Measurements from ENCODE around the gene KRT84. TPM values are rescaled to one million over a fixed set of nuclear protein-coding genes. Genes with fewer than 3 reads are reported as not detected.
"Not testable (repeated sequence)": the region's sequence is repeated elsewhere in the genome, so short reads cannot be mapped to it uniquely, and the experiment has no call there.

Gene KRT84
- total RNA-seq, 1 experiment from 2014 or later, result not detected

DNA sequence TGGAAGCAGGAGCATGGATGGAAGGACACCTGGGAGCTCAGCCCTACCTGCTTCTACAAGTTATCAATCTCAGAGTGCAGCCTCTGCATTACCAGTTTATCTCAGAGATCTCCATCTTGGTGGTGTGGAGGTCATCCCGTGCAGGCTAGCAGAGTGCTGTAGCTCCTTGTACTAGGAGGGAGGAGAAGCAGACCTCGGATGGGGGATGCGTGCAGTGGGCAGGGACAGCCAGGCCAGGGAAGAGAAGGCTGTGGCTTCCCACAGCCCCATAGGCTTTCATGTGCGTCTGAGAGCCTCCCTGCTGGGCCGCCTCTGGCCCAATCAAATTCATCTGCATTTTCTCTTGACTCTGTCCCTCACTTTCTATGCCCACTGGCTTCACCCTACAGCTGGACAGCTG, 29.5 kb upstream of the KRT84 start:
- in situ Hi-C loops (cut with HindIII; ENCODE audit: low sequenced_read_pairs), result no loop called here
- DNase-seq (ENCODE audit: low spot score), result no peak

DNA sequence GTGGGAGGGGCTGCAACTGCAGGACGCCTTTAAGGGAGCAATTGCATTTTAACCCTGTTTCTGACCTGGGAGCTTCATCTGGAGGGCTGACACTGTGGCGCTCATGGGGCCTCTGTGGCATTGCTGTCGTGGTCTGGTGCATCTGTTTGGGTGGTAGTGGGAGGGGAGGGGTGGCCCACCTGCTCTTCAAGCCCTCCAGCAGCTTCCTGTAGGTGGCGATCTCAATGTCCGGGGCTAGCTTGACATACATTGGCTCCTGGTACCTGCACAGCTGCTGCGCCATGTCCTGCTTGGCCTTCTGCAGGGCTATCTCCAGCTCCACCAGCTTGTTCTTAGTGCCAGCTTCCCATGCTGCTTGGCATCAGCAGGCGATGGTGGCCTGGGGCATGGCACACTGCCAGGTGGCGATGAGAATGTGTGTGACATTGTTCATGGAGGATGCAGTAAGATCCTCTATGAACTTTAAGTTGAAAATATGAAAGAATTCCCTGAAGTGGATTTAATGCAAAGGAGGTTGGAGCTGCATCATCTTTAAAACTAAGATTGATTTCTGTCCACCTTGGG, 28.4 kb upstream of the KRT84 start:
- in situ Hi-C loops (cut with HindIII; ENCODE audit: low sequenced_read_pairs), result no loop called here
- no peak for DNase-seq (ENCODE audit: low spot score)

DNA sequence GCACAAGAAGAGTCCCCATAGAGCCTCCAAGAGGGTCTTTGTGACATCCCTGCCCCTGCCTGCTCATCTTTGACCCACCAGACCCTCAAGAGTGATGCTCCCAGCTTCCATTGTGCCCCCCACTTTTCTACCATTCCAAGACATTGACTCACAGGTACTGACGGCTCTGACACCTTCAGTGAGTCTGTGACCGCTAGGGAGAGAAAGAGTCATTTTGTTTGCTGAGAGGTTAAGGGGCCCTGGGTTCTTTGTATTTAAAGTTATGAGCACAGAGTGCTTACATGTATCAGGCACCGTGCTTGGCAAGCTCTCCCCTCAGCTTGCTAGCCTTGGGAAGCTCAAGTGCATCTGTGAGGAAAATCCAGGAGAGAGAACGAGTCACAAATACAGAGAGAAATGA, 27.8 kb upstream of the KRT84 start:
- DNase-seq (ENCODE audit: low spot score), result no peak
- in situ Hi-C loops (cut with HindIII; ENCODE audit: low sequenced_read_pairs), result no loop called here

DNA sequence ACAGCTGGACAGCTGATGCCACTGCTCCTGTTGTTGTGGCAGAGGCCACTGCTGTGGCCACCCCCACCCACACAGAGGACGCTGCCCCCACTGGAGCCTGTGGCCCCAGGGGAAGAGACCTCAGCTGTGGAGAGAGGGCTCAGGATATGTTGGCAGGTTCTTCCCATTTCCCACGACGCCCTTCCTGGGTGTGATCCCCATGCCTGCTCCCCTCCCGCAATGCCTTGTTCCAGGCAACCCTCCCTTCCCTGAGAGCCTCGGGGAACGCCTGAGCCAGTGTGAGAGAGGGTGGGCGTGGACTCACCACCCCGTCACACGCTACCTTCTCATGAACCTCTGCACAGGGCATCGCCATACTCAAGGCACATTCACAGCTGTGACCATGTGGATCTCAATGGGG, 26.4 kb upstream of the KRT84 start:
- no peak for DNase-seq (ENCODE audit: low spot score)
- in situ Hi-C loops (cut with HindIII; ENCODE audit: low sequenced_read_pairs), result no loop called here

DNA sequence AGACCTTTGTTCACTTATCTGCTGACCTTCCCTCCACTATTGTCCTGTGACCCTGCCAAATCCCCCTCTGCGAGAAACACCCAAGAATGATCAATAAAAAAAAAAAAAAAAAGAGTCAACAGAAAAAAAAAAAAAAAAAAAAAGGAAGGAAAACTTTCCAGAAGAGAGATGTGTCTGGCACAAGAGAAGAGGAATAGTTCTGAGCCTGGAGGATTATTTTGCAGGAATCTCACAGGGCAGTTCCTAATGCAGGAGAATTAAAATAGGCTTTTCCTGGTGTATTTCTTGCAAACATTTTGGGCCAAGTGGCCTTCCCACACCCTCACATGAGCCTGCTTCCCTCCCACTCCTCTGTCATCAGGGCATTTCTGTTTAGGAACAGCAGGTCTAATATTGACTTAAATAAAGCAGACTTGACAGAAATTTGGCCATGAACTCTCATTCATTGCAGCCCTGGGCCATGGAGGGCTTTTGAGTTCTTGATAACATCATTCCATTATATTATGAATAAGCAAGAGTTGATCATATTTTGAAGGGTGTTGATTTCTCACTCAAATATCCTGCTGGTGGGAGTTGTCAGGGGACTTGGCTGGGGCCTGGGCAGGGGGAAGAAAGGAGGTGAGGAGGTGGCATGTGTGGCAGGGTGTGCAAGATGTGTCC, 25.3 kb upstream of the KRT84 start:
- in situ Hi-C loops (cut with HindIII; ENCODE audit: low sequenced_read_pairs); DNase-seq (ENCODE audit: low spot score): not testable (repeated sequence)

DNA sequence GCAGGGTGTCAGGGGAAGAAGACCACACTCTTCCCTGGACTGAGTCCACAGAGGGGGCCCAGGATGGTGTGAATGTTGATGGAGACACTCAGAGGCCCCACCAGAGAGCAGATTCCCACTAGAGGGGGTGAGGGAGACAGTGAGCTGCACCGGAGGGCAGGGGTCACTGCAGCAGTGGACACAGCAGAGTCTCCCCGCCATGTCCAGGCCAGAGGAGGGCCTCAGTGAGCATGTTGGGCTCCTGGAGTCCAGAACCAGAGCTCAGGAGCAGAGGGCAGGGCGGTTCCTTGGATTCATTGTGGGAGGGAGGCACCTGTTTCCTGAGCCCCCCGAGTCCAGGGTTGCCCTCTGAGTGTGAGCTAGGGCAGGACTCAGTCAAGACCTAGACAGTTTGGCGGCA, 22.5 kb upstream of the KRT84 start:
- in situ Hi-C loops (cut with HindIII; ENCODE audit: low sequenced_read_pairs), result no loop called here
- no peak for DNase-seq (ENCODE audit: low spot score)

DNA sequence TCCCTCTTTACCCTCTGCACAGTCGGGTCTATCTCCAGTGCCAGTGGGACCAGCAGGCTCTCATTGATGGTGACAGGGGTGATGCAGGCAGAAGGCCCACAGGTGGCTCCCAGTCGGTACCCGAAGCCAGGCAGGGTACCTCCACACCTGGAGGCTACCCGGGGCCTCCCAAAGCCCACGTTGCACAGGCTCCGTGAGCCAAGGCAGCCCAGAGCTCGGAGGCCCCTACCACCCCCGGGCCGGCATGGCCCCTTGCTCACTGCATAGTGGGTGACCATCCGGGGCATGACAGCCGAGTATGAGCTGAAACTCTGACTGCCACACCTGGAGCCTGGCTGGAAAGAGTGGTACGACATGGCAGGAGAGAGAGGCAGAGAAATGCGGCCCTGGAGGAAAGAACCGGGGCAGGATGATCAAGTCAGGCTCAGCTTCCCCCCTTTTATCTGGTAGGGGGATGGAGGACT, 20.5 kb upstream of the KRT84 start, which contains the start of gene KRT82:
Gene KRT82, minus strand, starts transcription at position 414 of the 464 bp plus-strand sequence. Its CDS starts 58 bp downstream, at position 356.
- DNase-seq (ENCODE audit: low spot score), result no peak
- in situ Hi-C loops (cut with HindIII; ENCODE audit: low sequenced_read_pairs), result no loop called here

DNA sequence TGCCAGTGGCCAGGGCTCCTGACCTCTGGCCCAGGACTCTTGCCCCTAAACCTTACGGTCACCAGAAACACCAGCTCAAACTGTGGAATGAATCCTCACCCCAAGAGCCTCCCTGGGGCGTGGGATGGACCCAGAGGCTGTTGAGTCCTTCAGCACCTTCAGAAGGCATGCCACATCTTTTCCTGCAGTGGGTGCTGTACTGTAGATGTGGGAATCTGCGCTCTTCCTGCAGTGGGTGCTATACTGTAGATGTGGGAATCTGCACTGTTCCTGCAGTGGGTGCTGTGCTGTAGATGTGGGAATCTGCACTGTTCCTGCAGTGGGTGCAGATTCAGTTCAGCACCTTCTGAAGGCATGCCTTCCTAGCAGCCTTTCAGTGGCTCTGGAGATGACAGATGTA, 19.5 kb upstream of the KRT84 start:
- DNase-seq (ENCODE audit: low spot score), result no peak
- in situ Hi-C loops (cut with HindIII; ENCODE audit: low sequenced_read_pairs), result no loop called here

DNA sequence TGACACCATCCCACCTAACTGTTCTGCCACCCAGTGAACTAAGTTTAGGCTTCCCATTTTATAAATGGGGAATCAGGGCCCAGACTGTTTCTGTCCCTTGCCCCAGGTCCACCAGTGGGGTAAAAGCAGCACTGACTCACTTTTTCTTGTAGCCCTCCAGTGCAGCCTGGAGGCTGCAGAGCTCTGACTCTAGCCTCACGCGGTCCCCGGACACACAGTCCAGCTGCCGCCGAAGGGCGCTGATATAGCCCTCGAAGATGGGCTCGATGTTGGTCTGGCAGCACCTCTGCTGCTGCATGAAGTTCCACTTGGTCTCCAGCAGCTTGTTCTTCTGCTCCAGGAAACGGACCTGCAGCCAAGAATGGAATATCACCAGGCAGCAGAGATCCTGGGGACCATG, 18.1 kb upstream of the KRT84 start:
- DNase-seq (ENCODE audit: low spot score), result no peak
- in situ Hi-C loops (cut with HindIII; ENCODE audit: low sequenced_read_pairs), result no loop called here

DNA sequence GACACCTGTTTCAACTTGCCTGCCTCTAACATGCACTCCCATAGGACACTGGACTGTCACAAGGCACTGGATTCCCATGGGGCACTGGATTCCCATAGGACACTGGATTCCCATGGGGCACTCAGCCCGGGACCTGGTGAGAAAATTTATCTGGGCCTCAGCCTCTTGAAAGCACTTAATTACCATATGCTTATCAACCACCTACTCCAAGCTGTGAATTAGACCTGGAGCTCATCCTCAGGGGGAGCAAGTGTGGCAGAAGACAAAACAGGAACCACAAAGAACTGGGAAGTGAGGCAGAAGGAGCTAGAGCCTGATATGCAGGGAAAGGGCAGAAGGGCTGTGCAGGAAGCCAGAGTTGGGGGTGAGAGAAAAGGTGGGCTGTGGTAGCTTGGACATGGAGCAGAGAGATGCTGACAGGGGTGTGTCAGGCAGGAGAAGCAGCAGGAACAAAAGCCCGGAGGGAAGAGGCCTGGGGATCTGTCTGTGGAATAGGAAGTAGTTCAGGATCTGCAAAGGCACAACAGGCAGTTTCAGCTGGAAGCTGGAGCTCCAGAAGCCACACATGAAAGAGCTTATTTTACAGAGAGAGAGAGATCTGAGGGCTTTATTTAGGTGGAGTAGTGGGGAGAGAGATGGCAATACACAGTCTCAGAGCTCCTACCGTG, 17.6 kb upstream of the KRT84 start:
- in situ Hi-C loops (cut with HindIII; ENCODE audit: low sequenced_read_pairs), result no loop called here
- no peak for DNase-seq (ENCODE audit: low spot score)

DNA sequence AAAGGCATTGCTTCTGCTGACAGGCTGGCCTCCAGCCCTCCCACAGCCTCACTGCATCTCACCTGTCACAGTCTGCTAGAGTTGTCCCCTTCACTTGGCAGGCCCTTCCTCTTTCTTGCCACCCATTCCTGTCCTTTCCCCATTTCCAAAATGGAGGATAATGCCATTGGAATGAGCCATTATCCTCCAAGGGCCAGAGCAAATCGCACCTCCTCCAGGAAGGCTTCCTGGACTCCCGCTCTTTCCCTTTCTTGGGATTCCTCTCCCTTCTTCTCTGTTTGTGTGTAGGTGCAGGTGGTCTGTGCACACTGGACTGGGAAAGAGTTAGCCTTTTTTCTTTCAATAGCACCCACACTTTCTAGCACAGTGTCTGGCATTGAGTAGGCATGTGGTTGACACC, 16.9 kb upstream of the KRT84 start:
- DNase-seq (ENCODE audit: low spot score), result no peak
- in situ Hi-C loops (cut with HindIII; ENCODE audit: low sequenced_read_pairs), result no loop called here

DNA sequence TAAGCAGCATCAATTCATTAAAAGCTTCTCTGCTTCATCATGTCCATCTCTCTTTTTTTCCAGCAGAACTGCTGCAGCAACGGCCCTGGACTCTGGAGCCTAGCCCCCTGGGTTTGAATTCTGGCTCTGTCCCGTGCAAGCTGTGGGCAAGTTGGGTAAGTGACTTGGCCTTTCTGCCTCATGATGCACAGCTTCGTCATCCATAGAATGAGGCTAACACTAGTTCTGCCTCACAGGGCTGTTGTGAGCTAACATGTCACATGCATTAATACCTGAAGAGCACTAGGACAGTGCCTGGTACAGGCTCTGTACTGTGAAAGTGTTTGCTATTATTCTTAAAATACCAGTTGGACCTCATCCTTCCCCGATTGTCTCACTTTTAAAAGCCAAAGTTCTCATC, 16.5 kb upstream of the KRT84 start:
- in situ Hi-C loops (cut with HindIII; ENCODE audit: low sequenced_read_pairs), result no loop called here
- no peak for DNase-seq (ENCODE audit: low spot score)

DNA sequence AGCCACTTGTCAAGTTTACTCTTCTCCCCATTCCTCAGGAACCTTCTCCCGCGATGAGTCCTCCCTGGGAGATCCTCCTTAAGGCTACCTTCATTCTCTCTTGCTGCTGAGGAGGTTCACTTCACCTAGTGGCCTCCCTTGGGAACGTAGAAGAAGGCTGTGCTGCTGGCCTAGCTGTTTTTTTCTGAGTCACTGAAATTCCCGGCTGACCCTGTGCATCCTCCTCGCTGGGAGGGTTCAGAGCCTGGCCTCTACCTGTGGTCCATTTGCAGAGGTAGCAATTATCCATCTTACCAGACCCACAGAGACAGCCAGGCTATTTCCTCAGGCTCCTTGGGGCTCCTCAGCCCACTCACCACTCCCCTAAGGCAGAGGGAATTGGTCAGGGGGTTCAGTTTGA, 16.1 kb upstream of the KRT84 start:
- in situ Hi-C loops (cut with HindIII; ENCODE audit: low sequenced_read_pairs), result no loop called here
- no peak for DNase-seq (ENCODE audit: low spot score)

DNA sequence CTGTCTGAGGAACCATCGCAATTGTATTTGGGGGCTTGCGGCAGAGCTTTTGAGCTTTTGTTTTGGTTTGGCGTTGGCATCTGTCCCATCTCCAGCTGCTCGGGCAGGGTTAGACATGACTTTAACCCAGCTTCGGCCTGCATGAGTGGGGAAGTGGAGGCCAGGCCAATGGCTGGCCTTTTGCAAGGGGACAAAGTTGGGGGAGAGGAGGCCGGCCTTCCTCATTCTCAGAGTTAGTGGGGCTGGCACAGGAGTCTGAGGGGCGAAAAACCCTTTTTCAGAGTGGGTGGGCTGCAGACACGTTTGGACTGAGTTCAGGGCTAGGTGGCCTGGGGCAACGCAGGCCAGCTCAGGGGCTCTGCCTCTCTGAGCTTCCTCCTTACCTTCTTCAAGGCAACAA, 15.5 kb upstream of the KRT84 start:
- no peak for DNase-seq (ENCODE audit: low spot score)
- in situ Hi-C loops (cut with HindIII; ENCODE audit: low sequenced_read_pairs), result no loop called here

DNA sequence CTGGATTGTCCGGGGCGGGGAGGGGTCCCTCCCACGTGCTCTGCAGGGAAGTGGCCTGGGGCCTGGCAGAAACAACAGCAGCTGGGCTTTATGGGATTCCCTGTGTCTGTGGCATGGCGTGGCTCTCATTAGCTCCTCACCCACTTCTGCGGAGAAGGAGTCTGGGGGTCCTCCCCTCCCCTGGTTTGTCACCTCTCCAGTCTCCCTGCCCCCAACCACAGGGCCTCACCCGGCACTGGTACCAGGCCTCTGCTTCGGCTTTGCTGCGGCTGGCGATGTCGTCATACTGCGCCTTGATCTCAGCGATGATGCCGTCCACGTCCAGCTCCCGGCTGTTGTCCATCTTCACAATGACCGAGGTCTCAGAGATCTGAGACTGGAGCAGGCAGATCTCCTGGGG, 14.3 kb upstream of the KRT84 start:
- no peak for DNase-seq (ENCODE audit: low spot score)

DNA sequence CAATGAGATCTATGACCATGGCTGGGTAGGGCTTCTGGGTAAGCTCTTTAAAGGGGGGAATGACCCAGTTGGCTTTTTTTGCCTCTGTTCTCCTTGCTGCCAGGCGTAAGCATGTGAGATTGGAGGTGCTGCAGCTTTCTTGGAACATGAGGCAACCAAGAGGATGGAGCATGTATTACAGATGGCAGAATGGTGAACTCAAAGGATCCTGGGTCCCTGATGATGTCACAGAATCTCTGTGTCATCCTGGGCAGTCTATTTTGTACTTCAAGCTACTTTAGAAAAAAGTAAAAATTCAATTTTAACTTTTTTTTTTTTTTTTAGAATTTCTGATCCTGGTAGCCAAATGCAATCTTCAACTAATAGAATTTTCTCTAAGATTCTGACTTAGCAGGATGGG, 12.7 kb upstream of the KRT84 start:
- in situ Hi-C loops (cut with HindIII; ENCODE audit: low sequenced_read_pairs), result no loop called here
- DNase-seq (ENCODE audit: low spot score), result no peak

More for the DNA sequence above, 14.3 kb upstream of the KRT84 start:
- in situ Hi-C loops (cut with HindIII; ENCODE audit: low sequenced_read_pairs), result no loop called here

DNA sequence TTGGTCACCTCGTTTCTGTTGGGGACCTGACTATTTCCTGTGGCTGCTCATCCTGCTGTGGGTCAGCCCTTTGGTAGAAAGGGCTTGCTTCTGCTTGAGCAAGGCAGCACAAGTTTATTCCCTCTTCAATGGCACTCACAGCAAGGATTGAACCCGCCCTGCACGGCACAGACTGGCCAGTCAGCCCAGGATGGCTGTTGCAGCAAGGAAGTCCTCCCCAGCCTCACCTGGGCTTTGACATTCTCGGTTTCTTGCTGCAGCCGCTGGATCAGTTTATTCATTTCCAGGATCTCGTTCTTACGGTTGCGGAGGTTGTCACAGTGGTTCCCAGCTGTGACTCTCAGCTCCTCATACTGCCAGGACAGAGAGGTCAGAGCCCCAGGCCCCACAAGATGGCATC, 11.2 kb upstream of the KRT84 start:
- in situ Hi-C loops (cut with HindIII; ENCODE audit: low sequenced_read_pairs), result no loop called here

DNA sequence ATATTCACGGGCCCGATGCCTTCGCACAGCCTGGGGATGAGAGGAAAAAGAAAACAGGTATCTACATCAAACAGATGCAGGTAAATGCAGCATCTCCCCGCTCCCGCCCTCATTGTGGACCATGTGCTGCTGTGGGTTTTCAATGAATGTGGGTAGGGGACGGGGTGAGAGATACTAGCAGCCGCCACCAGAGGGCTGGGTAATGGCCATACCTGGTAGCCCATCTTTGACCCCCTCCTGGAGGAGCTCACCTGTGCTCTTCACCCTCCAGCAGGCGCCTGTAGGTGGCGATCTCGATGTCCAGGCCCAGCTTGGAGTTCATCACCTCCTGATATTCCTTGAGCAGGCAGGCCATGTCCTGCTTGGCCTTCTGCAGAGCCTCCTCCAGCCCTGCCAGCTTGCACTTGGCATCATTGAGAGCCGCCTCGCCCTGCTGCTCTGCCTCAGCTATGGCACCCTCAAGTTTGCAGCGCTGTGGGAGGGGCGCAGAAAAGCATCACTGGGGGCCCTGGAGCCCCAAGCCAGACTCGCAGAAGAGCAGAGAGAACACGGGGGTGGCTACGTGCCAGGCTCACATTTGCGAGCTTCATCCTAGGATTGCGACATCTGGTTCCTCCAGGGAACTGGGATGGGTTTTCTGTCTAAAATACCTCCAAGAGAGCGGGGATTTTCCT, 10.4 kb upstream of the KRT84 start:
- in situ Hi-C loops (cut with HindIII; ENCODE audit: low sequenced_read_pairs), result no loop called here
- DNase-seq (ENCODE audit: low spot score), result no peak

More for the DNA sequence above, 11.2 kb upstream of the KRT84 start:
- no peak for DNase-seq (ENCODE audit: low spot score)

DNA sequence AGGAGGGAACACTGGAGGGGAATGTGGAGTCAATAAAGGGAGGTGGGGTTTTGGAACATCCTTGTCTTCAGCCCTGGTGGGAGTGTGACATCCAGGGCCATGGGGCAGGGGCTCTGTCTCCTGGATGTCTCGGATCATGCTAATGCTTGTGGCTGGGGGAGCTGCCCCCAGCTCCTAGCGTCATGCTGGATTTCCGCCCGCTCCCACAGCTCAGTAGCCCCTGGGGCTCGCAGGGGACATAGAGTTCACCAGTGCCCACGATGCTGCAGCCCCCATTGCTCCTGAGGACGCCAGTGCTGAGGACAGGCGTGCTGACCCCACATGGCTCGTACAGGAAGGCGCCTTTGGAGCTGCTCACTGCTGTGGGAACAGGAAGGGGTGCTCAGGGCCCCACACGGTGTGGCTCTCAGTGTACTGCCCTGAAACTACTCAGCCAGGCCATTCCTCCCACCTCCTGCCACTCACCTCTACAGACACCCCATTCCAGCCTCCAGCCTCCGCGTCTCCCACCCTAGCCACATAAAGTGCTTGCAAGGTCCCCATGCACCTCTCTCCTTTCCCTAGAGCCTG, 9.5 kb upstream of the KRT84 start:
- DNase-seq (ENCODE audit: low spot score), result no peak
- in situ Hi-C loops (cut with HindIII; ENCODE audit: low sequenced_read_pairs), result no loop called here

DNA sequence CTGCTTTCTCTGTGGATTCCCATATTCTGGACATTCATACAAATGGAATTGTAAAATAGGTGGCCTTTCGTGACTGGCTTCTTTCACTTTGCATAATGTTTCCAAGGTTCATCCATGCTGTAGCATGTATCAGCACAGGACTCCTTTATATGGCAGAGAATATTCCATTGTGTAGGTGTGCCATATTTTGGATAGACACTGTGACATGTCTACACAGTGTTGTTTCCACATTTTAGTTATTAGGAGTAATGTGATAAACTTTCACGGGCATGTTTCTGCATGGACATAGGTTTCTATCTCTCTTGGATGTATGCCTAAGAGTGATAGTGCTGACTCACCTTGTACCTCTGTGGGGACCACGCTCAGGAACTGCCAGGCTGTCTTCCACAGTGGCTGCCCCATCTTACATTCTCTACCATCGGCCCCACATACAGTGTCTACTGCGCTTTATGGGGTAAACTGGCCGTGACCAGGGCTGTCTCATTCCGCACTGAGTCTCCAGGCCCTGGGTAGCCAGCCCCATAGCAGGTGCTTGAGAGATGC, 7.1 kb upstream of the KRT84 start:
- in situ Hi-C loops (cut with HindIII; ENCODE audit: low sequenced_read_pairs), result no loop called here
- no peak for DNase-seq (ENCODE audit: low spot score)

Data from G401 (cell line).